Liver (tissue), 9 donors: Measurements from ENCODE around the gene PHF24. TPM values are rescaled to one million over a fixed set of nuclear protein-coding genes. Genes with fewer than 3 reads are reported as not detected.

Experiments used
- DNase-seq: peaks from one replicate; pipeline ENCODE4 v3.0.0-alpha.2; 2017; ENCODE audit warnings: low spot score
- H3K27ac ChIP-seq, 2 donors: one replicate each; pipeline ENCODE4 v1.7.0; 2013; ENCODE audit warnings: inconsistent platforms in 2 of 2, low read length in 2 of 2, control low read depth in 1 of 2, low read depth in 1 of 2, mild to moderate bottlenecking in 1 of 2
- H3K27me3 ChIP-seq, 4 donors: one replicate each; pipeline versions ENCODE4 v1.6.1 to v1.7.0; 2013; ENCODE audit warnings: low read length in 3 of 4, inconsistent platforms in 1 of 4, mild to moderate bottlenecking in 1 of 4, moderate library complexity in 1 of 4; ENCODE audit not compliant: control insufficient read depth in 4 of 4, insufficient read depth in 4 of 4
- H3K36me3 ChIP-seq, 4 donors: one replicate each; pipeline versions ENCODE4 v1.6.1 to v1.7.0; 2013; ENCODE audit warnings: low read length in 3 of 4, mild to moderate bottlenecking in 3 of 4, low read depth in 1 of 4, moderate library complexity in 1 of 4; ENCODE audit not compliant: control insufficient read depth in 4 of 4, insufficient read depth in 3 of 4
- H3K4me1 ChIP-seq, 4 donors: one replicate each; pipeline versions ENCODE4 v1.6.1 to v1.7.0; 2013; ENCODE audit warnings: low read length in 3 of 4, mild to moderate bottlenecking in 3 of 4, moderate library complexity in 1 of 4; ENCODE audit not compliant: control insufficient read depth in 4 of 4, insufficient read depth in 4 of 4
- H3K4me3 ChIP-seq, 3 donors: one replicate each; pipeline versions ENCODE4 v1.6.1 to v1.7.0; 2013; ENCODE audit warnings: low read length in 3 of 3, control low read depth in 1 of 3, low read depth in 1 of 3, mild to moderate bottlenecking in 1 of 3
- H3K9ac ChIP-seq, 2 donors: one replicate each; pipeline ENCODE4 v1.7.0; 2013; ENCODE audit warnings: low read length in 2 of 2, mild to moderate bottlenecking in 2 of 2, moderate library complexity in 2 of 2, control low read depth in 1 of 2, low read depth in 1 of 2
- H3K9me3 ChIP-seq, 4 donors: one replicate each; pipeline versions ENCODE4 v1.6.1 to v1.7.0; 2013; ENCODE audit warnings: low read length in 3 of 4; ENCODE audit not compliant: control insufficient read depth in 4 of 4
- EGR1 ChIP-seq, 2 donors: IDR thresholded peaks; 2 replicates each; pipeline ENCODE4 v1.6.1; 2016 to 2018; ENCODE audit warnings: antibody characterized with exemption in 2 of 2, low read depth in 2 of 2
- FOXA1 ChIP-seq: IDR thresholded peaks from 2 replicates; pipeline ENCODE4 v1.6.1; 2016; ENCODE audit warnings: antibody characterized with exemption
- GABPA ChIP-seq, 2 donors: IDR thresholded peaks in 1 of 2; conservative IDR thresholded peaks in 1 of 2; 2 replicates each; pipeline ENCODE4 v1.6.1; 2016; ENCODE audit warnings: antibody characterized with exemption in 2 of 2, mild to moderate bottlenecking in 1 of 2, moderate library complexity in 1 of 2
- HNF4A ChIP-seq, 2 donors: conservative IDR thresholded peaks; 2 replicates each; pipeline ENCODE4 v1.6.1; 2016; ENCODE audit warnings: antibody characterized with exemption in 2 of 2, mild to moderate bottlenecking in 2 of 2
- HNF4G ChIP-seq: IDR thresholded peaks from 2 replicates; pipeline ENCODE4 v1.6.1; 2016; ENCODE audit warnings: antibody characterized with exemption
- NR2F2 ChIP-seq: IDR thresholded peaks from 2 replicates; pipeline ENCODE4 v1.6.1; 2016; ENCODE audit warnings: antibody characterized with exemption
- RAD21 ChIP-seq, 2 donors: IDR thresholded peaks; 2 replicates each; pipeline ENCODE4 v1.6.1; 2016; ENCODE audit warnings: antibody characterized with exemption in 2 of 2, mild to moderate bottlenecking in 2 of 2
- RXRA ChIP-seq, 2 donors: IDR thresholded peaks; 2 replicates each; pipeline ENCODE4 v1.6.1; 2017 to 2018; ENCODE audit warnings: antibody characterized with exemption in 2 of 2, mild to moderate bottlenecking in 1 of 2
- SP1 ChIP-seq: IDR thresholded peaks from 2 replicates; pipeline ENCODE4 v1.6.1; 2018; ENCODE audit warnings: antibody characterized with exemption, mild to moderate bottlenecking
- YY1 ChIP-seq: IDR thresholded peaks from 2 replicates; pipeline ENCODE4 v1.6.1; 2016; ENCODE audit warnings: antibody characterized with exemption, mild to moderate bottlenecking
- WGBS: extraction: QIAGEN DNeasy Blood & Tissue Kit; methylation state at CpG from one replicate; pipeline ENCODE4 v1.1.7; 2013; 5-methylcytosine and 5-hydroxymethylcytosine counted together
- polyA plus RNA-seq, 2 donors: library from polyadenylated mRNA; stranded (reverse) in 1 of 2; unstranded in 1 of 2; fragments of 200-250 nt in 1 of 2; fragments of >200 nt in 1 of 2; fragmentation: Nextera tagmentation in 1 of 2; extraction: Ambion mirVana in 1 of 2; gene quantifications; one replicate each; pipeline versions ENCODE4 v1.2.1 to v1.2.3, GENCODE V29; 2013 to 2015
- total RNA-seq, 2 donors: library from RNA; depleted of rRNA; stranded (reverse); fragments of >200 nt; gene quantifications; one replicate each; pipeline ENCODE4 v1.2.3, GENCODE V29; 2014
- TF ChIP-seq, protein P1 (sequence below): fragments of 150-350 bp; IDR thresholded peaks from 2 replicates; pipeline ENCODE4 v1.5.1; 2017; ENCODE audit warnings: improper control_type of control experiment, low read depth, low read length; ENCODE audit not compliant: missing input control
- TF ChIP-seq, protein P2 (sequence below): IDR thresholded peaks from 2 replicates; pipeline ENCODE4 v1.6.1; 2016; ENCODE audit warnings: antibody characterized with exemption, mild to moderate bottlenecking
- TF ChIP-seq, protein P3 (sequence below): IDR thresholded peaks from 2 replicates; pipeline ENCODE4 v1.6.1; 2016; ENCODE audit warnings: antibody characterized with exemption
- TF ChIP-seq, protein P4 (sequence below): IDR thresholded peaks from 2 replicates; pipeline ENCODE4 v1.6.1; 2016; ENCODE audit warnings: antibody characterized with exemption
- donor health status: healthy.
- donor health status: healthy.
- donor health status: healthy.
- donor health status: healthy.
- donor health status: healthy.

Gene PHF24
- total and polyA plus RNA-seq, 4 donors, result 0.01 to 0.17 (median 0.04) TPM

DNA sequence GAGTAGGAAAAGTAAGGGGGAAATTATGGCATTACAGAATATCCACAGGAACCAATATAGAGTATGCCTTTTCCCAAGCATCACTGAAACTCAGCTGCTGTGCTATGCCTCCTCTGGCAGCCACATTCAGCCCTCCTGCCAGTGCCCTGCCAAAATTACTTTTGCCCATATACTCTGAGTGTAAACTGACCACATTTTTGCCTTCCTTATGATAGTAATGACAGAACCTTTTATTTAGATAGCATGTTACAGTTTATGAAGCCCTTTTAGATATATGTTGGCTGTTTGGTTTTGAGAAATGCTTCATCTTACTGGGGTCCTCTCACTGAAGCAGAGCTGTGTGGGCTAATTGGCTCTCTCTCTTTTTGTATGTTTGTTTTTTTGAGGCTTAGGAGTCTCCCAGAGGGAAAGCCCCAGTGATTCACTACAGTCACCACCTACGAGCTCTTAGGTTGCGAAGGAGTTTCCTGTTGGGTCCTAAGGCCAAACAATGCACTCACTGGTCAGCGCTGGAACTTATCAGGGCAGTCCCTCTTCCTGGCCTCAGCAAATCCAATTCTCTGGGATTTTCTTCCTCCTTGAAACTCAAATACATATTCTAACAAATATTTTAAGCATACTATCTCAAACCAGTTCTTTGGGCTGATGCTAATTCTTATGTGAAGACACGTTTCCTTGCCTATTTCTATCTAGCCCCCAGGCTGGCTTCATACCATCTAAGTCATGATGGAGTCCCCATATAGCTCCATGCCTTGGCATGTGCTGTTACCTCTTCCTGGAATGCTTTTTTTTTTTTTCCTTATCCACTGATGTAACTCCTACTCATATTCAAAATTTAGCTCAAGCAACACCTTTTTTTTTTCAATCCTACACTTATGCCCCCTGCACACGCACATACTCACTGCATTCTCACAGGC lies 3.7 kb downstream of the PHF24 start:
- H3K36me3 ChIP-seq, result no peaks in the 10 kb centered on the region
- DNase-seq, result no peak
- H3K9me3 ChIP-seq, result no peaks in the 10 kb centered on the region
- H3K9ac ChIP-seq, result no peak overlapping the region
- TF ChIP-seq RXRA (IDR thresholded peaks at IDR 0.05) (no peak), YY1 (no peak), FOXA1 (no peak), GABPA (IDR thresholded peaks at IDR 0.05 in 1 of 2, conservative IDR thresholded peaks at IDR 0.05 in 1 of 2) (no peak)
- no peak overlapping the region for H3K27ac ChIP-seq
- WGBS, result 60% methylated on average over 5 of the region's 5 CpGs
- peaks cover 0 to 12% (median 4%) of the 10 kb centered on the region in 4 donors for H3K27me3 ChIP-seq
- peaks cover 4 to 10% (median 7%) of the 10 kb centered on the region in 4 donors for H3K4me1 ChIP-seq
- H3K4me3 ChIP-seq, result no peak overlapping the region

DNA sequence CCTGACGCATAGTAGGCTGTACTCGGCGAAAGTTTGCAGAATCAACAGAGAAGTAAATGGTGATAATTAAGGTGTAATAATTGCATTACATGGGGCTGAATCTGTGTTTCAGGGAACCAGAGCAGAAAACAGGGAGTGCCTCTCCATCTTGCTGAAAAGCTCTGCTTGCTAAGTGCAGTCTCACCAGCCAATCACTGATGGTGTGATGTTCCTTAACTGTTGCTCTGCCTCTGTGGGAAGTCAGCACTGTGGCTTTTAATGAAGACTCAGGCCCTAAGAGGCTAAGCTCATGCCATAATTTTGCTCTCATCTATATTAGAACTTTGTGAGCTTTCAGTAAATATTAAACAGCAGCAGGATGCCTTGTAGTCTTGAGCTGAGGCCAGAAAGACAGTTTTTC lies 4.5 kb downstream of the PHF24 start:
- Histone ChIP-seq H3K4me1 (peaks cover 3 to 8% (median 6%) of the 10 kb centered on the region in 4 donors), H3K9ac (no peak overlapping the region), H3K36me3 (no peaks in the 10 kb centered on the region), H3K9me3 (no peaks in the 10 kb centered on the region), H3K4me3 (no peak overlapping the region), H3K27ac (no peak overlapping the region), H3K27me3 (peaks cover 0 to 8% (median 3%) of the 10 kb centered on the region in 4 donors)
- no peak for TF ChIP-seq GABPA (IDR thresholded peaks at IDR 0.05 in 1 of 2, conservative IDR thresholded peaks at IDR 0.05 in 1 of 2)
- no peak for TF ChIP-seq YY1
- no peak for TF ChIP-seq SP1
- TF ChIP-seq RAD21 (IDR thresholded peaks at IDR 0.05), result no peak
- TF ChIP-seq HNF4A (conservative IDR thresholded peaks at IDR 0.05), result no peak
- 81% methylated on average over 3 of the region's 3 CpGs for WGBS
- DNase-seq, result no peak

DNA sequence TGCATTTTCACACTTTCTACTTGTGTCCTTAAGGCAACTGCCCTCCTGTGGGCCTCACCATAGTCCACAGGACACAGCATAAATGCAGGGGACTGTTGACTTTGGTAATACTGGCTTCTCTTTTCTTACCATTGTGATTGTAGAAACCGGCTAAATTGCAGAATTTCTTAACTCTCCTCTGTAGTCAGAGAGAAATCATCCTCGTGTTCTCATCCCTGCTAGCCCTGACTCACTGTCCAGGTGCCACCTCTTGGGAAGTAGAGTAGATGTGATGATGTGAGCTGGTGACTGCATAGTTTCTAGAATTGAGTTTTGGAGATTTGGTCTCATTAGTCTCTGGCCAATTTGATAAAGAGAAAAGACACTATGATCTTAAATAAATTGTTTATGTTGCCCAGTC lies 5.5 kb downstream of the PHF24 start:
- H3K9me3 ChIP-seq, result no peaks in the 10 kb centered on the region
- WGBS, result 79% methylated on average over 2 of the region's 2 CpGs
- no peak overlapping the region for H3K9ac ChIP-seq
- TF ChIP-seq GABPA (IDR thresholded peaks at IDR 0.05 in 1 of 2, conservative IDR thresholded peaks at IDR 0.05 in 1 of 2) (no peak), HNF4G (no peak), NR2F2 (no peak), SP1 (no peak), EGR1 (IDR thresholded peaks at IDR 0.05; ENCODE audit: low read depth in 2 of 2) (no peak), RAD21 (IDR thresholded peaks at IDR 0.05) (no peak)
- TF ChIP-seq, protein P1, sequence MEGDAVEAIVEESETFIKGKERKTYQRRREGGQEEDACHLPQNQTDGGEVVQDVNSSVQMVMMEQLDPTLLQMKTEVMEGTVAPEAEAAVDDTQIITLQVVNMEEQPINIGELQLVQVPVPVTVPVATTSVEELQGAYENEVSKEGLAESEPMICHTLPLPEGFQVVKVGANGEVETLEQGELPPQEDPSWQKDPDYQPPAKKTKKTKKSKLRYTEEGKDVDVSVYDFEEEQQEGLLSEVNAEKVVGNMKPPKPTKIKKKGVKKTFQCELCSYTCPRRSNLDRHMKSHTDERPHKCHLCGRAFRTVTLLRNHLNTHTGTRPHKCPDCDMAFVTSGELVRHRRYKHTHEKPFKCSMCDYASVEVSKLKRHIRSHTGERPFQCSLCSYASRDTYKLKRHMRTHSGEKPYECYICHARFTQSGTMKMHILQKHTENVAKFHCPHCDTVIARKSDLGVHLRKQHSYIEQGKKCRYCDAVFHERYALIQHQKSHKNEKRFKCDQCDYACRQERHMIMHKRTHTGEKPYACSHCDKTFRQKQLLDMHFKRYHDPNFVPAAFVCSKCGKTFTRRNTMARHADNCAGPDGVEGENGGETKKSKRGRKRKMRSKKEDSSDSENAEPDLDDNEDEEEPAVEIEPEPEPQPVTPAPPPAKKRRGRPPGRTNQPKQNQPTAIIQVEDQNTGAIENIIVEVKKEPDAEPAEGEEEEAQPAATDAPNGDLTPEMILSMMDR, result no peak
- TF ChIP-seq, protein P2, sequence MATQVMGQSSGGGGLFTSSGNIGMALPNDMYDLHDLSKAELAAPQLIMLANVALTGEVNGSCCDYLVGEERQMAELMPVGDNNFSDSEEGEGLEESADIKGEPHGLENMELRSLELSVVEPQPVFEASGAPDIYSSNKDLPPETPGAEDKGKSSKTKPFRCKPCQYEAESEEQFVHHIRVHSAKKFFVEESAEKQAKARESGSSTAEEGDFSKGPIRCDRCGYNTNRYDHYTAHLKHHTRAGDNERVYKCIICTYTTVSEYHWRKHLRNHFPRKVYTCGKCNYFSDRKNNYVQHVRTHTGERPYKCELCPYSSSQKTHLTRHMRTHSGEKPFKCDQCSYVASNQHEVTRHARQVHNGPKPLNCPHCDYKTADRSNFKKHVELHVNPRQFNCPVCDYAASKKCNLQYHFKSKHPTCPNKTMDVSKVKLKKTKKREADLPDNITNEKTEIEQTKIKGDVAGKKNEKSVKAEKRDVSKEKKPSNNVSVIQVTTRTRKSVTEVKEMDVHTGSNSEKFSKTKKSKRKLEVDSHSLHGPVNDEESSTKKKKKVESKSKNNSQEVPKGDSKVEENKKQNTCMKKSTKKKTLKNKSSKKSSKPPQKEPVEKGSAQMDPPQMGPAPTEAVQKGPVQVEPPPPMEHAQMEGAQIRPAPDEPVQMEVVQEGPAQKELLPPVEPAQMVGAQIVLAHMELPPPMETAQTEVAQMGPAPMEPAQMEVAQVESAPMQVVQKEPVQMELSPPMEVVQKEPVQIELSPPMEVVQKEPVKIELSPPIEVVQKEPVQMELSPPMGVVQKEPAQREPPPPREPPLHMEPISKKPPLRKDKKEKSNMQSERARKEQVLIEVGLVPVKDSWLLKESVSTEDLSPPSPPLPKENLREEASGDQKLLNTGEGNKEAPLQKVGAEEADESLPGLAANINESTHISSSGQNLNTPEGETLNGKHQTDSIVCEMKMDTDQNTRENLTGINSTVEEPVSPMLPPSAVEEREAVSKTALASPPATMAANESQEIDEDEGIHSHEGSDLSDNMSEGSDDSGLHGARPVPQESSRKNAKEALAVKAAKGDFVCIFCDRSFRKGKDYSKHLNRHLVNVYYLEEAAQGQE, result no peak
- TF ChIP-seq, protein P3, sequence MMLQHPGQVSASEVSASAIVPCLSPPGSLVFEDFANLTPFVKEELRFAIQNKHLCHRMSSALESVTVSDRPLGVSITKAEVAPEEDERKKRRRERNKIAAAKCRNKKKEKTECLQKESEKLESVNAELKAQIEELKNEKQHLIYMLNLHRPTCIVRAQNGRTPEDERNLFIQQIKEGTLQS, result no peak
- TF ChIP-seq, protein P4, sequence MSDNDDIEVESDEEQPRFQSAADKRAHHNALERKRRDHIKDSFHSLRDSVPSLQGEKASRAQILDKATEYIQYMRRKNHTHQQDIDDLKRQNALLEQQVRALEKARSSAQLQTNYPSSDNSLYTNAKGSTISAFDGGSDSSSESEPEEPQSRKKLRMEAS, result no peak
- peaks cover 0 to under 1% (median 0%) of the 10 kb centered on the region in 4 donors for H3K4me1 ChIP-seq
- no peak for DNase-seq
- no peak overlapping the region for H3K27ac ChIP-seq
- H3K4me3 ChIP-seq, result no peak overlapping the region
- H3K27me3 ChIP-seq, result peaks cover 0 to 5% (median 2%) of the 10 kb centered on the region in 4 donors
- no peaks in the 10 kb centered on the region for H3K36me3 ChIP-seq
